Adrenal gland (tissue), 12 donors: ENCODE results near the gene PPL. TPM values are rescaled to one million over a fixed set of nuclear protein-coding genes. Genes with fewer than 3 reads are reported as not detected.

Experiments
- DNase-seq, 7 donors: peaks; one replicate each; pipeline ENCODE4 v3.0.0-alpha.2; 2019 to 2020
- H3K27ac ChIP-seq, 5 donors: fragments of 200-600 bp; sonication (generic) in 4 of 5; 1 replicate in 3 of 5; 2 replicates in 2 of 5; pipeline versions ENCODE4 v1.5.1 to v1.8.0; 2016 to 2020; ENCODE audit warnings: mild to moderate bottlenecking in 1 of 5
- H3K27me3 ChIP-seq: fragments of 200-600 bp; 2 replicates; pipeline ENCODE4 v1.8.0; 2021
- H3K36me3 ChIP-seq, 2 donors: fragments of 200-600 bp; replicated peaks in 1 of 2; 1 replicate in 1 of 2; 2 replicates in 1 of 2; pipeline versions ENCODE4 v1.5.1 to v1.8.0; 2018 to 2022
- H3K4me1 ChIP-seq, 2 donors: fragments of 200-600 bp; replicated peaks in 1 of 2; 1 replicate in 1 of 2; 2 replicates in 1 of 2; pipeline versions ENCODE4 v1.5.1 to v1.8.0; 2018 to 2021
- H3K4me3 ChIP-seq, 4 donors: fragments of 200-600 bp; sonication (generic) in 3 of 4; one replicate each; pipeline ENCODE4 v1.5.1; 2016 to 2018
- H3K9me3 ChIP-seq, 3 donors: fragments of 200-600 bp; sonication (generic) in 1 of 3; replicated peaks in 1 of 3; 1 replicate in 2 of 3; 2 replicates in 1 of 3; pipeline versions ENCODE4 v1.5.1 to v1.8.0; 2016 to 2021
- CTCF ChIP-seq, 6 experiments: fragments of 450-650 bp in 4 of 6; fragments of 200-600 bp in 2 of 6; sonication (generic) in 1 of 6; IDR thresholded peaks; 1 replicate in 5 of 6; 2 replicates in 1 of 6; pipeline versions ENCODE4 v1.5.1 to v1.8.0; 2016 to 2021; ENCODE audit warnings: antibody characterized with exemption in 6 of 6, mild to moderate bottlenecking in 2 of 6, moderate library complexity in 1 of 6
- POLR2A ChIP-seq, 2 donors: fragments of 450-650 bp; IDR thresholded peaks; one replicate each; pipeline ENCODE4 v1.6.1; 2017; ENCODE audit warnings: antibody characterized with exemption in 2 of 2, mild to moderate bottlenecking in 2 of 2, moderate library complexity in 1 of 2
- WGBS, 4 donors: extraction: QIAGEN DNeasy Blood & Tissue Kit in 2 of 4; methylation state at CpG; one replicate each; pipeline versions ENCODE4 v1.1.5 to v1.1.7; 2013 to 2017; 5-methylcytosine and 5-hydroxymethylcytosine counted together
- intact Hi-C, 2 donors: fragments of 100-400 bp; cut with DNase I; formaldehyde crosslinking; loops; one replicate each; pipeline versions ENCODE4 v1.14.1 to v1.15.0; 2022 to 2023
- polyA plus RNA-seq, 3 donors: library from polyadenylated mRNA; stranded (reverse); fragments of 200-250 nt in 2 of 3; fragments of 350-450 nt in 1 of 3; fragmentation: Illumina TruSeq in 1 of 3; extraction: RNeasy Lipid Tissue Mini Kit (QIAGEN cat#74804) in 1 of 3; gene quantifications; one replicate each; pipeline ENCODE4 v1.2.3, GENCODE V29; 2013 to 2014
- total RNA-seq, 9 donors: library from RNA; depleted of rRNA in 4 of 9; stranded (reverse); fragments of >200 nt in 4 of 9; fragments of 120-200 nt in 1 of 9; fragmentation: NEBNext Ultra II Directional in 1 of 9; extraction: Animal tissue kit (Norgen Biotek cat#: 25700) in 1 of 9; gene quantifications; one replicate each; pipeline versions ENCODE4 v1.1.0 to v1.2.4, GENCODE V29; 2013 to 2023
- donor health status: healthy with polysubstance abuse.
- donor health status: Bipolar disorder and iron deficiency.
- donor health status: DM: yes; HTN: yes; CAD: no.
- donor health status: DM: no; HTN: no; CAD: no.
- donor health status: DM: no; HTN: no; CAD: no.
- donor health status: DM: yes; HTN: yes; CAD: no.

PPL gene
- total and polyA plus RNA-seq, 12 donors = 0.38 to 20.9 (median 14.7) TPM

- H3K27ac ChIP-seq = no peak overlapping the region
- H3K36me3 ChIP-seq = peaks cover 0 to 40% of the 10 kb centered on the region in 2 donors
- intact Hi-C loops = no loop called here
- no peaks in the 10 kb centered on the region for H3K27me3 ChIP-seq
- DNase-seq = no peak
- H3K9me3 ChIP-seq = no peaks in the 10 kb centered on the region
- no peak for TF ChIP-seq CTCF (IDR thresholded peaks at IDR 0.05)
- TF ChIP-seq POLR2A (IDR thresholded peaks at IDR 0.05) = no peak
- peaks cover 0 to 28% of the 10 kb centered on the region in 2 donors for H3K4me1 ChIP-seq
- H3K4me3 ChIP-seq = no peak overlapping the region
- WGBS, 4 donors = 88 to 95% (median 94%) methylated on average over 4 to 5 of the region's 5 CpGs
Observed at GRCh38 chr16:4868026-4868425, 68.9 kb downstream of the PPL start.

- no peak overlapping the region for H3K4me3 ChIP-seq
- peak in 1 of 7 donors; percentile 45 for DNase-seq
- no peaks in the 10 kb centered on the region for H3K27me3 ChIP-seq
- intact Hi-C loops = no loop called here
- H3K4me1 ChIP-seq = peaks cover 0 to 28% of the 10 kb centered on the region in 2 donors
- no peaks in the 10 kb centered on the region for H3K9me3 ChIP-seq
- H3K27ac ChIP-seq = no peak overlapping the region
- 93 to 98% (median 97%) methylated on average over 12 of the region's 12 CpGs for WGBS, 4 donors
- peaks cover 0 to 38% of the 10 kb centered on the region in 2 donors for H3K36me3 ChIP-seq
- TF ChIP-seq POLR2A (IDR thresholded peaks at IDR 0.05) (no peak), CTCF (IDR thresholded peaks at IDR 0.05) (no peak)
Observed at GRCh38 chr16:4866586-4866985, 70.4 kb downstream of the PPL start.

- intact Hi-C loops = no loop called here
- TF ChIP-seq POLR2A (IDR thresholded peaks at IDR 0.05) (no peak), CTCF (IDR thresholded peaks at IDR 0.05) (no peak)
- H3K36me3 ChIP-seq = peaks cover 0 to 38% of the 10 kb centered on the region in 2 donors
- peaks cover 0 to 30% of the 10 kb centered on the region in 2 donors for H3K4me1 ChIP-seq
- H3K27ac ChIP-seq = peak overlapping the region in 1 of 5 donors; percentile 14
- H3K9me3 ChIP-seq = no peaks in the 10 kb centered on the region
- DNase-seq = peak in 5 of 7 donors; percentile 39 to 67 (median 48)
- H3K4me3 ChIP-seq = no peak overlapping the region
- no peaks in the 10 kb centered on the region for H3K27me3 ChIP-seq
- 73 to 81% (median 78%) methylated on average over 13 of the region's 13 CpGs for WGBS, 4 donors
Observed at GRCh38 chr16:4865231-4865860, 71.6 kb downstream of the PPL start.

- Histone ChIP-seq H3K27me3 (no peaks in the 10 kb centered on the region), H3K4me3 (no peak overlapping the region), H3K36me3 (peaks cover 0 to 38% of the 10 kb centered on the region in 2 donors), H3K27ac (no peak overlapping the region), H3K4me1 (peaks cover 0 to 31% of the 10 kb centered on the region in 2 donors), H3K9me3 (no peaks in the 10 kb centered on the region)
- DNase-seq = no peak
- WGBS, 4 donors = 71 to 82% (median 76%) methylated on average over 3 of the region's 3 CpGs
- TF ChIP-seq CTCF (IDR thresholded peaks at IDR 0.05) (no peak), POLR2A (IDR thresholded peaks at IDR 0.05) (no peak)
- intact Hi-C loops = no loop called here
Observed at GRCh38 chr16:4864728-4865127, 72.2 kb downstream of the PPL start.
